Fibroblast of gingiva (primary cell): ENCODE measurements around the gene CNPPD1.

Source experiments
- DNase-seq: peaks from one replicate; pipeline ENCODE4 v3.0.0-alpha.2; 2011; ENCODE audit warnings: low read depth

The CNPPD1 gene

GRCh38 chr2:219160186-219161017 lies 16.3 kb downstream of the CNPPD1 start, which contains the start of gene NHEJ1:
NHEJ1 (minus strand) TSS chr2:219160815; CDS start chr2:219158362, 2,453 bp downstream.
- peak; percentile 93 for DNase-seq

- no peak for DNase-seq
Observed at GRCh38 chr2:219159771-219160185, 16.9 kb downstream of the CNPPD1 start.

- no peak for DNase-seq
Observed at GRCh38 chr2:219158586-219158985, 18.1 kb downstream of the CNPPD1 start.

DNA sequence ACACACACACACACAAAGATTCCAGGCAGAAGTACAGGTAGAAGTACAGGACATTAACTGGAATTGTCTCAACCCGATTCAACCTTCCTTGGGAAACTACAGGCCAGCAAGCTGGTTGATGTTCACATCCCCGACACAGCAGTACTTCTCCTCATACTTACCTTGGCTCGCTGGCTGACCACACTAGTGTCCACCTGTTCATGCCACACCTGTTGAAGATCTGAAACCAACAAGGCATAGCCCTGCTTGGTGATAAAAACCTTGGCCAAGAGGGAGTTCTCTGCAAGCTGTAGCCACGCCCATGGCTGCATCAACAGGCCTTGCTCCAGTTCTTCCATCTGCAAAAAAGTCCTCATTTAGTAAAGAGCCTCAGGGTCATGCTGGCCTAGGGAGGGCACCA lies 18.7 kb downstream of the CNPPD1 start:
- no peak for DNase-seq

GRCh38 chr2:219157396-219157795 lies 19.3 kb downstream of the CNPPD1 start:
- DNase-seq = no peak

DNA sequence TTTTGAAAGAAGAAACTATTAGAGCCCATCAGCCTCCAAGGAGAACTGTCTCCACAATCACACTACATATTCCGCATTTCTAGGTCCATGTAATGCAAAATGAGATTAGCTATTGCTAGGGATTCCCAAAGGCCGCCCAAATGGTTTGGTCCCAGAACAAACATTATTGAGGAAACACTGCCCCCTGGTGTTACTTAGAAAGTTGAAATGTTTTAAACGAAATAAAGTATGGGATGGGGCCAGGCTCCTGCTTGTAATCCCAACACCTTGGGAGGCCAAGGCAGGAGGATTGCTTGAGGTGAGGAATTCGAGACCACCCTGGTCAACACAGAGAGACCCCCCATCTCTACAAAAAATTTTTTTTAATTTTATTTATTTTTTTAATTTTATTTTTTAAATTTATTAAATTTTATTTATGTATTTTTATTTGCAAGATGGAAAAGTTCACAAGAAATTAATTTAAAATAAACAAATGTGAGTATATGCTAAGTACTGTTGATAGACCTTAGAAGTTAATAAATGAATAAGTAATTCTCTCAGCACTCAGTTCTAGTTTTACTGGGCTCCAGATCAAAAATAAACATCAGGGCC lies 21.6 kb downstream of the CNPPD1 start:
- peak; percentile 39 for DNase-seq

- peak; percentile 48 for DNase-seq
Observed at GRCh38 chr2:219149667-219150066, 27.1 kb downstream of the CNPPD1 start.

GRCh38 chr2:219142329-219142728 lies 34.4 kb downstream of the CNPPD1 start:
- DNase-seq = peak; percentile 97

DNA sequence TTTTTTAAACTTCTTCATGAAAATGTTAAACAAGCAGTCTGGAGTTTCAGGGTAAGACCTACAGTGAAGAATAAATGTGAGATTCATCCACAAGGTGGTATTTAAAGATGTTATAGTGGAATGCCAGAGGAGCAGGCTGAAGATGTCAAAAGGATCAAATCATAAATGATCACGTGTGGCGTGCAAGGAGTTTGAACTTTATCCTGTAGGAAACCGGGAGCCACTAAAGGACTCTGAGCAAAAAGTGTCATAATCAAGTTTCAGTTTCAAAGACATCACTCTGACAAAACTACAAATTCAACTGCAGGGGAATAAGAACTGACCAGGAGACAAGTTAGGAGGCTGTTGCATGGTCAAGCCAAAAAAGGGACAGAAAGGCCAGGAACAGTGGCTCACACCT lies 36.0 kb downstream of the CNPPD1 start:
- no peak for DNase-seq

- no peak for DNase-seq
Observed at GRCh38 chr2:219133976-219134375, 42.7 kb downstream of the CNPPD1 start.

GRCh38 chr2:219131744-219132143 lies 45.0 kb downstream of the CNPPD1 start:
- no peak for DNase-seq

- peak; percentile 7 for DNase-seq
Observed at GRCh38 chr2:219131327-219131726, 45.4 kb downstream of the CNPPD1 start.

DNA sequence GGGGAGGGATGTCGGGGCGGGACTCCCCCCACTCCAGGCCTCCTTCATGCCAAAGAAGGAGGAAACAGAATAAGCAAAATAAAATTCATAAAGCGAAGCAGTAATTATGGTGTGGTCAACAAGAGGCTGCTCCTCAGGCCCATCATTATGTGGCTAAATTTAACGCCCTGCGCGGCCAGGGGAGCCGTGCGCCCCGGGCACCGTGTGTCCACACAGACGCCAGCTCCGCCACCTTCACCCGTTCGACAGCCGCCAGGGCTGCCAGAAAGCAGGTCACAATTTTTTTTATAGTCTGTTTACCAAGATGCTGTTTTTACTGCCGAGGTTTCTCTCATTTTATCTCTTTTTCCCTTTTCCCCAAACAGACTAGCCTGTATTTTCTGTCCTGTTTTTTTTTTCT lies 47.1 kb downstream of the CNPPD1 start:
- no peak for DNase-seq

GRCh38 chr2:219128396-219128795 lies 48.3 kb downstream of the CNPPD1 start:
- DNase-seq = no peak

- DNase-seq = no peak
Observed at GRCh38 chr2:219127037-219127635, 49.6 kb downstream of the CNPPD1 start.

DNA sequence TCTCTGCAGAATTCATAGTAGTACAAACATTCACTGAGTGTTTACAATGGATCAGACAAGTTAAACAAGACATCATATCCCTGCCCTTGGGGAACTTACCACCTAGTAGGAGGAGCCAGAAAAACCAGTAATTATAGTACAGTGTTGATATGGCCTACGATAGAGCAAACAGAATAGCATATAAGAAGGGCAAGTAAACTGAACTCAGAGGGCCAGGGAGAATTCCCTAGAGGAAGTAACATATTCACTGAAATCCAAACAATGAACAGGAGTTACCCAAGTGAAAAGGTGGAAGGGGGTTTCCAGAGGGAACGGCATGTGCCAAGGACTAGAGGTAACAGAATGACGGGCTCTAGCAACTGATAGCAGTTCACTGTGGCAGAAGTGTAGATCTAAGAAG lies 50.2 kb downstream of the CNPPD1 start:
- no peak for DNase-seq

DNA sequence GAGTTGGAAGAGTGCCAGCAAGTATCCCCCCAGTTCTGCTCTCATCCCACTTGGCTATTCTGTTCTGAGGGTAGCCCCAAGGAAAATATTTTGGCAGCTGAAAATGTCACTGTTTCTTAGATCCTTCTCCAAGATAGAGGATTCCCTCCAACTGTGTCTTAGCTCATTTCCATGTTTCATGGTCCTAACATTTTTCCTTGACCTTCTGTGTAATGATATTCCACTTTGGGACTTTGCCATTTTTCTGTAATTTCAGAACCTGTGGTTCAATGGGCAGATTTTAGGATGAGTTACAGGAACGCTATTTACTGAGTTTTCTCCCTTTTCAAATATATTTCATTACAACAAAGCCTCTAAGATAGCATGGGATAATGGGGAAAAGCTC lies 50.8 kb downstream of the CNPPD1 start:
- DNase-seq = peak; percentile 79

DNA sequence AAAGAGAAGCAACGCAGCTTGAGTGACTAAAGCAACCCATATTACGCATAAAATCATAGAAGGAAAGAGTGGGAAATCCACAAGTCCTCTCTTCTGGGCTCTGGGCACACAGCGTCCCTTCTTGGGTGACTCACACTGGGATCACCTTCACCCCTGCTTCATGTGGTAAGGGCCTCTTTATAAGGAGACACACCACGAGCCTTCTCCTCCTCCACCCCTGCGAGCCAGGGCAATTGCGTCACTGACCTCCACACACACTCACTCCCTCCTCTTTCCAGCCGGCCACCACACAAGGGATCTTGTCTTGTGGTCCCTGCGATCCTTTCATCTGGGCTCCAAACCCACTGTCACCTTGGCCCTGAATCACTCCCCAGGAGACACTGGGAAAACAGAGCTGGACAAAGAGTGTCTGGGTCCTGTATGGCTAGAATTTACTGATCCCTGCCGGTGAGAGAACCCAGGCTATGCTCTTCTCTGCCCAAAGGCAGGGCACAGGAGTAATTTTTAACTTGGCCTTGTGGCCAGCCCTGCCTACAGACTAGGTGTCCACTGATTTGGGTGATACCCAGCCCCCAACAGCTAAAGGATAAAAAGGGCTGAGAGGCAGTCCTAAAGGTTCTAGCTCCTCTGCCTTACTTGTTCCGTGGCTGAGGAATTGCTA lies 51.4 kb downstream of the CNPPD1 start:
- peak; percentile 95 for DNase-seq

GRCh38 chr2:219124381-219125110 lies 52.2 kb downstream of the CNPPD1 start:
- peak; percentile 11 for DNase-seq

GRCh38 chr2:219123356-219124135 lies 53.2 kb downstream of the CNPPD1 start:
- no peak for DNase-seq
